SK-N-SH (cell line): Measurements from ENCODE around the gene WWOX. TPM values are rescaled to one million over a fixed set of nuclear protein-coding genes. Genes with fewer than 3 reads are reported as not detected.

Experiments
- CTCF ChIA-PET: fragments of 300-600, 350-600 bp; formaldehyde crosslinking; extraction: SDS; loops from one replicate; lab custom pipeline; 2021; lab: Yijun Ruan, JAX
- POLR2A ChIA-PET: fragments of 350-600 bp; sonication (Branson Sonifier 250); formaldehyde crosslinking; extraction: SDS; loops from one replicate; lab custom pipeline; 2020; ENCODE audit warnings: antibody characterized with exemption, inconsistent platforms; lab: Yijun Ruan, JAX
- DNase-seq: peaks from one replicate; pipeline ENCODE4 v3.0.0; 2012
- H2AFZ ChIP-seq: fragments of 200-600 bp; sonication (generic); 2 replicates; pipeline ENCODE4 v1.8.1; 2016; ENCODE audit warnings: antibody characterized with exemption, mild to moderate bottlenecking, low read depth
- H3F3A ChIP-seq: fragments of 200-600 bp; sonication (generic); replicated peaks from 2 replicates; pipeline ENCODE3; 2016; ENCODE audit warnings: antibody characterized with exemption, mild to moderate bottlenecking; ENCODE audit not compliant: insufficient read depth
- H3K27ac ChIP-seq, 2 experiments: fragments of 200-500 bp in 1 of 2; fragments of 200-600 bp in 1 of 2; sonication (Bioruptor generic) in 1 of 2; sonication (generic), shearing (Covaris generic) in 1 of 2; 2 replicates each; pipeline versions ENCODE4 v1.5.1 to v1.6.1; 2014 to 2016; ENCODE audit warnings: low read depth in 2 of 2, inconsistent platforms in 1 of 2, low read length in 1 of 2, mild to moderate bottlenecking in 1 of 2, mixed read lengths in 1 of 2
- H3K27me3 ChIP-seq: fragments of 200-600 bp; sonication (generic), shearing (Covaris generic); 2 replicates; pipeline ENCODE4 v1.6.1; 2016; ENCODE audit warnings: mixed run types; ENCODE audit not compliant: insufficient read depth
- H3K36me3 ChIP-seq, 2 experiments: fragments of 200-500 bp in 1 of 2; fragments of 200-600 bp in 1 of 2; sonication (Bioruptor generic) in 1 of 2; sonication (generic) in 1 of 2; replicated peaks in 1 of 2; 2 replicates each; pipeline versions ENCODE3 to v1.5.1; 2014 to 2016; ENCODE audit warnings: low read length in 1 of 2, mild to moderate bottlenecking in 1 of 2; ENCODE audit not compliant: insufficient read depth in 2 of 2, control insufficient read depth in 1 of 2
- H3K4me1 ChIP-seq, 2 experiments: fragments of 200-500 bp in 1 of 2; fragments of 200-600 bp in 1 of 2; sonication (Bioruptor generic) in 1 of 2; sonication (generic), shearing (Covaris generic) in 1 of 2; 2 replicates each; pipeline versions ENCODE4 v1.5.1 to v1.6.1; 2014 to 2016; ENCODE audit warnings: low read depth in 1 of 2, low read length in 1 of 2, mixed run types in 1 of 2; ENCODE audit not compliant: insufficient read depth in 2 of 2, control insufficient read depth in 1 of 2
- H3K4me2 ChIP-seq: fragments of 200-600 bp; sonication (generic), shearing (Covaris generic); 2 replicates; pipeline ENCODE4 v1.6.1; 2017; ENCODE audit warnings: mixed run types
- H3K4me3 ChIP-seq, 2 experiments: fragments of 200-500 bp in 1 of 2; fragments of 200-600 bp in 1 of 2; sonication (Bioruptor generic) in 1 of 2; sonication (generic), shearing (Covaris generic) in 1 of 2; 2 replicates each; pipeline versions ENCODE4 v1.5.1 to v1.8.1; 2014 to 2016; ENCODE audit warnings: low read depth in 2 of 2, inconsistent platforms in 1 of 2, low read length in 1 of 2, mild to moderate bottlenecking in 1 of 2, mixed read lengths in 1 of 2, moderate library complexity in 1 of 2
- H3K79me2 ChIP-seq: fragments of 200-600 bp; sonication (generic); 2 replicates; pipeline ENCODE4 v1.8.1; 2017; ENCODE audit warnings: mild to moderate bottlenecking; ENCODE audit not compliant: insufficient read depth
- H3K9ac ChIP-seq: fragments of 200-600 bp; sonication (generic); 2 replicates; pipeline ENCODE4 v1.6.1; 2017; ENCODE audit warnings: mixed run types
- H3K9me2 ChIP-seq: fragments of 200-600 bp; sonication (generic); 2 replicates; pipeline ENCODE4 v1.6.1; 2017; ENCODE audit warnings: mixed run types
- H3K9me3 ChIP-seq: fragments of 200-600 bp; sonication (generic); 2 replicates; pipeline ENCODE4 v1.6.1; 2017; ENCODE audit warnings: mixed run types, mild to moderate bottlenecking, moderate library complexity
- H4K20me1 ChIP-seq: fragments of 200-600 bp; sonication (generic); 2 replicates; pipeline ENCODE4 v1.6.1; 2017; ENCODE audit warnings: mild to moderate bottlenecking, mixed run types; ENCODE audit not compliant: insufficient read depth
- CHD2 ChIP-seq: fragments of 150-350 bp; IDR thresholded peaks from 2 replicates; pipeline ENCODE4 v1.6.1; 2018; ENCODE audit warnings: low read length; ENCODE audit not compliant: partially characterized antibody
- CTCF ChIP-seq: fragments of 200-600 bp; sonication (generic); IDR thresholded peaks from 2 replicates; pipeline ENCODE4 v1.6.1; 2017; ENCODE audit warnings: antibody characterized with exemption, mild to moderate bottlenecking, moderate library complexity
- ELF1 ChIP-seq: IDR thresholded peaks from 2 replicates; pipeline ENCODE4 v1.4.0; 2012
- EP300 ChIP-seq, 2 experiments: IDR thresholded peaks; 2 replicates each; pipeline versions ENCODE4 v1.4.0 to v1.6.1; 2012; ENCODE audit warnings: borderline replicate concordance in 1 of 2, low read depth in 1 of 2, low read length in 1 of 2
- FOXJ3 ChIP-seq: sonication (generic); formaldehyde crosslinking; IDR thresholded peaks from 2 replicates; pipeline ENCODE4 v1.5.1; 2020; ENCODE audit warnings: mild to moderate bottlenecking, missing genetic modification reagents
- FOXM1 ChIP-seq: IDR thresholded peaks from 2 replicates; pipeline ENCODE4 v1.4.0; 2012; ENCODE audit warnings: low read depth, mild to moderate bottlenecking
- GATA2 ChIP-seq: sonication (generic); formaldehyde crosslinking; IDR thresholded peaks from 2 replicates; pipeline ENCODE4 v1.5.0; 2020; ENCODE audit warnings: mild to moderate bottlenecking, missing genetic modification reagents
- IRF3 ChIP-seq: fragments of 150-350 bp; IDR thresholded peaks from 2 replicates; pipeline ENCODE4 v1.6.1; 2016; ENCODE audit warnings: mild to moderate bottlenecking, low read depth, low read length
- JUND ChIP-seq: IDR thresholded peaks from 2 replicates; pipeline ENCODE4 v1.4.0; 2012
- MEF2A ChIP-seq: IDR thresholded peaks from 2 replicates; pipeline ENCODE4 v1.4.0; 2012; ENCODE audit warnings: low read depth, borderline replicate concordance
- MXI1 ChIP-seq: IDR thresholded peaks from 2 replicates; pipeline ENCODE4 v1.6.1; 2012; ENCODE audit warnings: mild to moderate bottlenecking, low read depth, low read length, improper control_type of control experiment
- NFIC ChIP-seq: IDR thresholded peaks from 2 replicates; pipeline ENCODE4 v1.4.0; 2012; ENCODE audit warnings: borderline replicate concordance
- POLR2AphosphoS5 ChIP-seq: IDR thresholded peaks from 2 replicates; pipeline ENCODE4 v1.6.1; 2012; ENCODE audit warnings: low read depth, low read length
- RAD21 ChIP-seq: IDR thresholded peaks from 2 replicates; pipeline ENCODE4 v1.6.1; 2012; ENCODE audit warnings: mild to moderate bottlenecking, low read length
- RFX5 ChIP-seq: IDR thresholded peaks from 2 replicates; pipeline ENCODE4 v1.6.1; 2012; ENCODE audit warnings: mild to moderate bottlenecking, improper control_type of control experiment, low read length
- SMC3 ChIP-seq: IDR thresholded peaks from 2 replicates; pipeline ENCODE4 v1.6.1; 2012; ENCODE audit warnings: low read depth, low read length, improper control_type of control experiment
- TAF1 ChIP-seq: IDR thresholded peaks from 2 replicates; pipeline ENCODE4 v1.6.1; 2012; ENCODE audit warnings: low read depth, mild to moderate bottlenecking, low read length, moderate library complexity, borderline replicate concordance
- TCF12 ChIP-seq: IDR thresholded peaks from 2 replicates; pipeline ENCODE4 v1.4.0; 2012
- TEAD4 ChIP-seq: IDR thresholded peaks from 2 replicates; pipeline ENCODE4 v1.4.0; 2012; ENCODE audit warnings: mild to moderate bottlenecking, borderline replicate concordance; ENCODE audit not compliant: insufficient read depth
- USF1 ChIP-seq: IDR thresholded peaks from 2 replicates; pipeline ENCODE4 v1.4.0; 2012; ENCODE audit warnings: low read depth, borderline replicate concordance
- YY1 ChIP-seq: IDR thresholded peaks from 2 replicates; pipeline ENCODE4 v1.4.0; 2012; ENCODE audit warnings: low read depth, mild to moderate bottlenecking
- ZBTB33 ChIP-seq: IDR thresholded peaks from 2 replicates; pipeline ENCODE4 v1.4.0; 2012; ENCODE audit warnings: low read depth, borderline replicate concordance
- WGBS: methylation state at CpG from one replicate; pipeline ENCODE4 v1.1.6; 2017; ENCODE audit warnings: low lambda C conversion rate; 5-methylcytosine and 5-hydroxymethylcytosine counted together
- polyA plus RNA-seq, 3 experiments: library from polyadenylated mRNA; depleted of rRNA; stranded (reverse); fragments of >200 nt; gene quantifications; 2 replicates each; pipeline ENCODE4 v1.2.3, GENCODE V29; 2012

Gene WWOX
- polyA plus RNA-seq, 1 of the 3 experiments (the other 2 are of a cell fraction): 10.8 TPM

- Histone ChIP-seq H3K9me2 (no peaks in the 10 kb centered on the region), H3K4me3 (no peak overlapping the region), H3K4me1 (no peaks in the 10 kb centered on the region; a peak in 1 of 4 replicates), H3K79me2 (no peaks in the 10 kb centered on the region), H4K20me1 (no peaks in the 10 kb centered on the region), H3K36me3 (no peaks in the 10 kb centered on the region), H3K9me3 (no peaks in the 10 kb centered on the region), H3F3A (no peaks in the 10 kb centered on the region), H3K4me2 (no peak overlapping the region), H2AFZ (no peak overlapping the region), H3K27me3 (no peaks in the 10 kb centered on the region), H3K9ac (no peak overlapping the region), H3K27ac (no peak overlapping the region)
- 92% methylated on average over 6 of the region's 6 CpGs for WGBS
- no peak for DNase-seq
- TF ChIP-seq RAD21: no peak
- TF ChIP-seq NFIC: no peak
- TF ChIP-seq MEF2A: no peak
- no peak for TF ChIP-seq USF1
- no peak for TF ChIP-seq IRF3
- no peak for TF ChIP-seq ELF1
- ChIA-PET CTCF (no interaction called here), POLR2A (no interaction called here)
These were observed 190.9 kb downstream of the WWOX start for GRCh38 chr16:78290395-78290794.

- no peaks in the 10 kb centered on the region for H3K9me2 ChIP-seq
- no peak overlapping the region for H2AFZ ChIP-seq
- POLR2A ChIA-PET: no interaction called here
- CTCF ChIA-PET: no interaction called here
- no peak overlapping the region for H3K27ac ChIP-seq
- H3F3A ChIP-seq: no peaks in the 10 kb centered on the region
- WGBS: 75% methylated on average over 12 of the region's 12 CpGs
- no peaks in the 10 kb centered on the region for H3K9me3 ChIP-seq
- H3K4me1 ChIP-seq: 0 out of 4 replicates have a peak, but pooled peaks cover 0 to 5% of the 10 kb centered on the region in 2 experiments
- no peaks in the 10 kb centered on the region for H4K20me1 ChIP-seq
- no peaks in the 10 kb centered on the region for H3K79me2 ChIP-seq
- no peaks in the 10 kb centered on the region for H3K36me3 ChIP-seq
- H3K4me3 ChIP-seq: no peak overlapping the region
- no peaks in the 10 kb centered on the region for H3K27me3 ChIP-seq
- H3K9ac ChIP-seq: no peak overlapping the region
- no peak for DNase-seq
- H3K4me2 ChIP-seq: no peak overlapping the region
- TF ChIP-seq RFX5 (no peak), FOXJ3 (no peak), GATA2 (no peak), JUND (no peak), SMC3 (no peak), TAF1 (no peak), CHD2 (no peak), ELF1 (no peak), USF1 (no peak), FOXM1 (no peak), ZBTB33 (no peak), TCF12 (no peak), YY1 (no peak), POLR2AphosphoS5 (no peak), MXI1 (no peak), TEAD4 (no peak), CTCF (no peak), EP300 (IDR thresholded peaks at IDR 0.05; ENCODE audit: borderline replicate concordance in 1 of 2, low read depth in 1 of 2, low read length in 1 of 2) (no peak)
- TF ChIP-seq, all 33 proteins: peak for 0
These were observed 191.6 kb downstream of the WWOX start for GRCh38 chr16:78290872-78291591.
